GM12878 (cell line): ENCODE data around the gene PYGO2. TPM values are rescaled to one million over a fixed set of nuclear protein-coding genes. Genes with fewer than 3 reads are reported as not detected.

Experiments
- BMI1 ChIP-seq: fragments of 450-650 bp; IDR thresholded peaks from 2 replicates; pipeline ENCODE4 v1.6.1; 2016; ENCODE audit warnings: mild to moderate bottlenecking, moderate library complexity, borderline replicate concordance
- CEBPB ChIP-seq, 2 experiments: fragments of 150-350 bp in 1 of 2; IDR thresholded peaks; 2 replicates each; pipeline ENCODE4 v1.6.1; 2012 to 2014; ENCODE audit warnings: low read depth in 2 of 2, low read length in 2 of 2, borderline replicate concordance in 1 of 2, inconsistent platforms in 1 of 2
- CHD2 ChIP-seq: IDR thresholded peaks from 2 replicates; pipeline ENCODE4 v1.6.1; 2011; ENCODE audit warnings: low read depth, low read length, improper control_type of control experiment, borderline replicate concordance
- CREM ChIP-seq: IDR thresholded peaks from 2 replicates; pipeline ENCODE4 v1.6.1; 2014; ENCODE audit warnings: antibody characterized with exemption, low read depth
- DPF2 ChIP-seq: fragments of 450-650 bp; IDR thresholded peaks from 2 replicates; pipeline ENCODE4 v1.6.1; 2017; ENCODE audit warnings: mild to moderate bottlenecking
- E2F4 ChIP-seq: IDR thresholded peaks from 2 replicates; pipeline ENCODE4 v1.6.1; 2012; ENCODE audit warnings: low read depth, low read length, improper control_type of control experiment
- IKZF2 ChIP-seq, 2 experiments: fragments of 450-650 bp; IDR thresholded peaks; 2 replicates each; pipeline ENCODE4 v1.6.1; 2017; ENCODE audit warnings: mild to moderate bottlenecking in 2 of 2, moderate library complexity in 2 of 2
- MYB ChIP-seq: fragments of 150-350 bp; IDR thresholded peaks from 2 replicates; pipeline ENCODE4 v1.6.1; 2014; ENCODE audit warnings: mild to moderate bottlenecking, low read depth, low read length, borderline replicate concordance
- NKRF ChIP-seq: fragments of 450-650 bp; conservative IDR thresholded peaks from 2 replicates; pipeline ENCODE4 v1.6.1; 2017; ENCODE audit warnings: mild to moderate bottlenecking, moderate library complexity
- RELA ChIP-seq: fragments of 450-650 bp; IDR thresholded peaks from 2 replicates; pipeline ENCODE4 v1.8.0; 2014; ENCODE audit warnings: borderline replicate concordance; ENCODE audit not compliant: partially characterized antibody
- SREBF2 ChIP-seq: IDR thresholded peaks from 2 replicates; pipeline ENCODE4 v1.6.1; 2012; ENCODE audit warnings: mild to moderate bottlenecking, low read length
- STAT1 ChIP-seq: fragments of 450-650 bp; conservative IDR thresholded peaks from 2 replicates; pipeline ENCODE4 v1.6.1; 2014; ENCODE audit warnings: antibody characterized with exemption, mild to moderate bottlenecking
- ZNF207 ChIP-seq: fragments of 450-650 bp; IDR thresholded peaks from 2 replicates; pipeline ENCODE4 v1.6.1; 2014; ENCODE audit warnings: antibody characterized with exemption, mild to moderate bottlenecking, borderline replicate concordance
- polyA plus RNA-seq, 11 experiments: library from polyadenylated mRNA; depleted of rRNA in 4 of 11; unstranded in 6 of 11; stranded (reverse) in 5 of 11; fragments of >200 nt; fragmentation: Nextera tagmentation in 4 of 11; fragmentation: Illumina TruSeq in 1 of 11; extraction: Ambion mirVana in 4 of 11; extraction: Trizol in 1 of 11; gene quantifications; 1 replicate in 1 of 11; 2 replicates in 10 of 11; pipeline versions ENCODE4 v1.2.1 to v1.2.3, GENCODE V29; 2011 to 2016; ENCODE audit warnings: inconsistent platforms in 2 of 11, missing spikeins in 2 of 11, low read depth in 1 of 11
- total RNA-seq, 4 experiments: library from RNA; depleted of rRNA in 3 of 4; stranded (reverse); fragments of >200 nt in 3 of 4; fragmentation: Illumina TruSeq in 1 of 4; extraction: Trizol in 1 of 4; gene quantifications; 2 replicates each; pipeline versions ENCODE4 v1.2.1 to v1.2.3, GENCODE V29; 2013 to 2021
- TF ChIP-seq, protein P1 (sequence below): fragments of 150-350 bp; IDR thresholded peaks from 2 replicates; pipeline ENCODE4 v1.6.1; 2016; ENCODE audit warnings: low read depth, low read length
- TF ChIP-seq, protein P2 (sequence below): IDR thresholded peaks from 2 replicates; pipeline ENCODE4 v1.6.1; 2012; ENCODE audit warnings: mild to moderate bottlenecking, low read depth, low read length
- TF ChIP-seq, protein P3 (sequence below): fragments of 450-650 bp; IDR thresholded peaks from 2 replicates; pipeline ENCODE4 v1.6.1; 2018; ENCODE audit warnings: mild to moderate bottlenecking, low read depth, moderate library complexity; ENCODE audit not compliant: partially characterized antibody

PYGO2 gene
- total and polyA plus RNA-seq, 10 of the 15 experiments (the other 5 are each of a cell fraction or from before 2014, with no cell fraction given): 8.1 to 33.8 (median 23.5) TPM

- TF ChIP-seq, protein P1, sequence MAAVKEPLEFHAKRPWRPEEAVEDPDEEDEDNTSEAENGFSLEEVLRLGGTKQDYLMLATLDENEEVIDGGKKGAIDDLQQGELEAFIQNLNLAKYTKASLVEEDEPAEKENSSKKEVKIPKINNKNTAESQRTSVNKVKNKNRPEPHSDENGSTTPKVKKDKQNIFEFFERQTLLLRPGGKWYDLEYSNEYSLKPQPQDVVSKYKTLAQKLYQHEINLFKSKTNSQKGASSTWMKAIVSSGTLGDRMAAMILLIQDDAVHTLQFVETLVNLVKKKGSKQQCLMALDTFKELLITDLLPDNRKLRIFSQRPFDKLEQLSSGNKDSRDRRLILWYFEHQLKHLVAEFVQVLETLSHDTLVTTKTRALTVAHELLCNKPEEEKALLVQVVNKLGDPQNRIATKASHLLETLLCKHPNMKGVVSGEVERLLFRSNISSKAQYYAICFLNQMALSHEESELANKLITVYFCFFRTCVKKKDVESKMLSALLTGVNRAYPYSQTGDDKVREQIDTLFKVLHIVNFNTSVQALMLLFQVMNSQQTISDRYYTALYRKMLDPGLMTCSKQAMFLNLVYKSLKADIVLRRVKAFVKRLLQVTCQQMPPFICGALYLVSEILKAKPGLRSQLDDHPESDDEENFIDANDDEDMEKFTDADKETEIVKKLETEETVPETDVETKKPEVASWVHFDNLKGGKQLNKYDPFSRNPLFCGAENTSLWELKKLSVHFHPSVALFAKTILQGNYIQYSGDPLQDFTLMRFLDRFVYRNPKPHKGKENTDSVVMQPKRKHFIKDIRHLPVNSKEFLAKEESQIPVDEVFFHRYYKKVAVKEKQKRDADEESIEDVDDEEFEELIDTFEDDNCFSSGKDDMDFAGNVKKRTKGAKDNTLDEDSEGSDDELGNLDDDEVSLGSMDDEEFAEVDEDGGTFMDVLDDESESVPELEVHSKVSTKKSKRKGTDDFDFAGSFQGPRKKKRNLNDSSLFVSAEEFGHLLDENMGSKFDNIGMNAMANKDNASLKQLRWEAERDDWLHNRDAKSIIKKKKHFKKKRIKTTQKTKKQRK: no peak
- TF ChIP-seq SREBF2: no peak
- TF ChIP-seq IKZF2 (IDR thresholded peaks at IDR 0.05): peak; percentile 3 to 60; a peak in 3 of 4 replicates
- TF ChIP-seq BMI1: no peak
- TF ChIP-seq, protein P2, sequence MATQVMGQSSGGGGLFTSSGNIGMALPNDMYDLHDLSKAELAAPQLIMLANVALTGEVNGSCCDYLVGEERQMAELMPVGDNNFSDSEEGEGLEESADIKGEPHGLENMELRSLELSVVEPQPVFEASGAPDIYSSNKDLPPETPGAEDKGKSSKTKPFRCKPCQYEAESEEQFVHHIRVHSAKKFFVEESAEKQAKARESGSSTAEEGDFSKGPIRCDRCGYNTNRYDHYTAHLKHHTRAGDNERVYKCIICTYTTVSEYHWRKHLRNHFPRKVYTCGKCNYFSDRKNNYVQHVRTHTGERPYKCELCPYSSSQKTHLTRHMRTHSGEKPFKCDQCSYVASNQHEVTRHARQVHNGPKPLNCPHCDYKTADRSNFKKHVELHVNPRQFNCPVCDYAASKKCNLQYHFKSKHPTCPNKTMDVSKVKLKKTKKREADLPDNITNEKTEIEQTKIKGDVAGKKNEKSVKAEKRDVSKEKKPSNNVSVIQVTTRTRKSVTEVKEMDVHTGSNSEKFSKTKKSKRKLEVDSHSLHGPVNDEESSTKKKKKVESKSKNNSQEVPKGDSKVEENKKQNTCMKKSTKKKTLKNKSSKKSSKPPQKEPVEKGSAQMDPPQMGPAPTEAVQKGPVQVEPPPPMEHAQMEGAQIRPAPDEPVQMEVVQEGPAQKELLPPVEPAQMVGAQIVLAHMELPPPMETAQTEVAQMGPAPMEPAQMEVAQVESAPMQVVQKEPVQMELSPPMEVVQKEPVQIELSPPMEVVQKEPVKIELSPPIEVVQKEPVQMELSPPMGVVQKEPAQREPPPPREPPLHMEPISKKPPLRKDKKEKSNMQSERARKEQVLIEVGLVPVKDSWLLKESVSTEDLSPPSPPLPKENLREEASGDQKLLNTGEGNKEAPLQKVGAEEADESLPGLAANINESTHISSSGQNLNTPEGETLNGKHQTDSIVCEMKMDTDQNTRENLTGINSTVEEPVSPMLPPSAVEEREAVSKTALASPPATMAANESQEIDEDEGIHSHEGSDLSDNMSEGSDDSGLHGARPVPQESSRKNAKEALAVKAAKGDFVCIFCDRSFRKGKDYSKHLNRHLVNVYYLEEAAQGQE: no peak
- no peak for TF ChIP-seq RELA
- TF ChIP-seq, protein P3, sequence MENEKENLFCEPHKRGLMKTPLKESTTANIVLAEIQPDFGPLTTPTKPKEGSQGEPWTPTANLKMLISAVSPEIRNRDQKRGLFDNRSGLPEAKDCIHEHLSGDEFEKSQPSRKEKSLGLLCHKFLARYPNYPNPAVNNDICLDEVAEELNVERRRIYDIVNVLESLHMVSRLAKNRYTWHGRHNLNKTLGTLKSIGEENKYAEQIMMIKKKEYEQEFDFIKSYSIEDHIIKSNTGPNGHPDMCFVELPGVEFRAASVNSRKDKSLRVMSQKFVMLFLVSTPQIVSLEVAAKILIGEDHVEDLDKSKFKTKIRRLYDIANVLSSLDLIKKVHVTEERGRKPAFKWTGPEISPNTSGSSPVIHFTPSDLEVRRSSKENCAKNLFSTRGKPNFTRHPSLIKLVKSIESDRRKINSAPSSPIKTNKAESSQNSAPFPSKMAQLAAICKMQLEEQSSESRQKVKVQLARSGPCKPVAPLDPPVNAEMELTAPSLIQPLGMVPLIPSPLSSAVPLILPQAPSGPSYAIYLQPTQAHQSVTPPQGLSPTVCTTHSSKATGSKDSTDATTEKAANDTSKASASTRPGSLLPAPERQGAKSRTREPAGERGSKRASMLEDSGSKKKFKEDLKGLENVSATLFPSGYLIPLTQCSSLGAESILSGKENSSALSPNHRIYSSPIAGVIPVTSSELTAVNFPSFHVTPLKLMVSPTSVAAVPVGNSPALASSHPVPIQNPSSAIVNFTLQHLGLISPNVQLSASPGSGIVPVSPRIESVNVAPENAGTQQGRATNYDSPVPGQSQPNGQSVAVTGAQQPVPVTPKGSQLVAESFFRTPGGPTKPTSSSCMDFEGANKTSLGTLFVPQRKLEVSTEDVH: no peak
- TF ChIP-seq E2F4: no peak
- peak; percentile 28 for TF ChIP-seq DPF2
- TF ChIP-seq ZNF207: no peak
- TF ChIP-seq CREM: no peak
- no peak for TF ChIP-seq CEBPB (IDR thresholded peaks at IDR 0.05; ENCODE audit: borderline replicate concordance in 1 of 2, low read depth in 2 of 2, low read length in 2 of 2)
- TF ChIP-seq NKRF: peak; percentile 50
- TF ChIP-seq STAT1: no peak
- TF ChIP-seq CHD2: 0 out of 2 replicates have a peak, but pooled peaks have one; percentile 12
- TF ChIP-seq MYB: no peak
These were observed 38.2 kb upstream of the PYGO2 start (continued) for GRCh38 chr1:154999571-155000410.
